ENCODE measurements around the gene CYP27B1. TPM values are rescaled to one million over a fixed set of nuclear protein-coding genes. Genes with fewer than 3 reads are reported as not detected.

The CYP27B1 gene
- total and polyA plus RNA-seq, 10 of the 15 experiments (the other 5 are each of a cell fraction or from before 2014, with no cell fraction given), result 0.10 to 2.7 (median 1.1) TPM

DNA sequence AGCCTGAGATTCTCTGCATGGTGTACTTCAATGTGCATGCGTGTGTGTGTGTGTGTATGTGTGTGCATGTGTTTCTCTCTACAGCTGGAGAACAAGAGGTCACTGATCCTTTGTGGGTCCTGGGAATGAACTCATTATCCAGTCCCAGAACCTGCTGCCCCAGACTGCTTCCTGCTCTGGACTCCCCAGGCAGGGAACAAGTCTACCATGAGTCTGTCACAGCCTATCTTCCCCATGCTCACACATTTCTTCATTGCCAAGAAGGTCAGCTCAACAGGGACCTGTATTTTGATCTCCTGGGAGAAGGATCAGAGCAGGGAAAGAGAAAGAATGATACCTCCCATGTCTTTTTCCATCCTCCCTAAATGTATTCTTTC, 25.5 kb downstream of the CYP27B1 start:
- Histone ChIP-seq H3K4me1 (ENCODE audit: control insufficient read depth, insufficient read depth, low read length) (peaks cover 23% of the 10 kb centered on the region), H3K27me3 (replicated peaks in 1 of 2; ENCODE audit: control insufficient read depth in 2 of 2, insufficient read depth in 2 of 2, low read length in 1 of 2) (no peaks in the 10 kb centered on the region), H3K27ac (ENCODE audit: control insufficient read depth, insufficient read depth) (peak overlapping the region; percentile 57), H3K79me2 (ENCODE audit: control insufficient read depth, insufficient read depth, low read length) (peaks cover 25% of the 10 kb centered on the region), H3K4me3 (peak overlapping the region; percentile 92), H3K9ac (ENCODE audit: control insufficient read depth, insufficient read depth, low read length) (peak overlapping the region; percentile 55), H2AFZ (ENCODE audit: control insufficient read depth, low read depth, low read length) (peak overlapping the region; percentile 38; the same call in 1 of the 2 replicates), H4K20me1 (ENCODE audit: control insufficient read depth, insufficient read depth) (no peaks in the 10 kb centered on the region), H3K4me2 (ENCODE audit: control insufficient read depth, insufficient read depth) (peak overlapping the region; percentile 64), H3K9me3 (replicated peaks; ENCODE audit: control insufficient read depth, insufficient read depth, low read length) (no peaks in the 10 kb centered on the region), H3K36me3 (ENCODE audit: control insufficient read depth in 2 of 2, insufficient read depth in 2 of 2, low read length in 1 of 2) (no peaks in the 10 kb centered on the region; a peak in 1 of 4 replicates)
- TF ChIP-seq ATF7 (IDR thresholded peaks at IDR 0.05; ENCODE audit: low read depth), result peak; percentile 8
- TF ChIP-seq, protein P1, sequence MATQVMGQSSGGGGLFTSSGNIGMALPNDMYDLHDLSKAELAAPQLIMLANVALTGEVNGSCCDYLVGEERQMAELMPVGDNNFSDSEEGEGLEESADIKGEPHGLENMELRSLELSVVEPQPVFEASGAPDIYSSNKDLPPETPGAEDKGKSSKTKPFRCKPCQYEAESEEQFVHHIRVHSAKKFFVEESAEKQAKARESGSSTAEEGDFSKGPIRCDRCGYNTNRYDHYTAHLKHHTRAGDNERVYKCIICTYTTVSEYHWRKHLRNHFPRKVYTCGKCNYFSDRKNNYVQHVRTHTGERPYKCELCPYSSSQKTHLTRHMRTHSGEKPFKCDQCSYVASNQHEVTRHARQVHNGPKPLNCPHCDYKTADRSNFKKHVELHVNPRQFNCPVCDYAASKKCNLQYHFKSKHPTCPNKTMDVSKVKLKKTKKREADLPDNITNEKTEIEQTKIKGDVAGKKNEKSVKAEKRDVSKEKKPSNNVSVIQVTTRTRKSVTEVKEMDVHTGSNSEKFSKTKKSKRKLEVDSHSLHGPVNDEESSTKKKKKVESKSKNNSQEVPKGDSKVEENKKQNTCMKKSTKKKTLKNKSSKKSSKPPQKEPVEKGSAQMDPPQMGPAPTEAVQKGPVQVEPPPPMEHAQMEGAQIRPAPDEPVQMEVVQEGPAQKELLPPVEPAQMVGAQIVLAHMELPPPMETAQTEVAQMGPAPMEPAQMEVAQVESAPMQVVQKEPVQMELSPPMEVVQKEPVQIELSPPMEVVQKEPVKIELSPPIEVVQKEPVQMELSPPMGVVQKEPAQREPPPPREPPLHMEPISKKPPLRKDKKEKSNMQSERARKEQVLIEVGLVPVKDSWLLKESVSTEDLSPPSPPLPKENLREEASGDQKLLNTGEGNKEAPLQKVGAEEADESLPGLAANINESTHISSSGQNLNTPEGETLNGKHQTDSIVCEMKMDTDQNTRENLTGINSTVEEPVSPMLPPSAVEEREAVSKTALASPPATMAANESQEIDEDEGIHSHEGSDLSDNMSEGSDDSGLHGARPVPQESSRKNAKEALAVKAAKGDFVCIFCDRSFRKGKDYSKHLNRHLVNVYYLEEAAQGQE (IDR thresholded peaks at IDR 0.05; ENCODE audit: low read depth, low read length), result no peak
- TF ChIP-seq SP1 (IDR thresholded peaks at IDR 0.05; ENCODE audit: low read depth, low read length), result no peak
- no TSS peak for BruUV-seq (replicated peaks)
- 0% methylated on average over 1 of the region's 1 CpG for WGBS (ENCODE audit: insufficient coverage, insufficient replicate concordance, low lambda C conversion rate, missing lambda C conversion rate)
- ChIA-PET POLR2A (interaction anchor here (0.5 to 2.2 kb wide), 5 partner anchors 9 to 31 kb away, joined by 3 to 18 read pairs (median 3); partner anchors contain the start of genes CDK4, EEF1AKMT3 and METTL1), CTCF (interaction anchor here (0.8 to 3.8 kb wide), 20 partner anchors 9 to 282 kb away, joined by 3 to 22 read pairs (median 4); partner anchors contain the start of genes GLI1 and OS9), RAD21 (ENCODE audit: unreplicated experiment) (interaction anchor here (0.6 to 2.4 kb wide), 9 partner anchors 9 to 283 kb away, joined by 3 to 13 read pairs (median 5); partner anchors contain the start of genes CDK4 and OS9), SMC1A (ENCODE audit: uncharacterized antibody, unreplicated experiment) (interaction anchor here (0.5 to 2.1 kb wide), 14 partner anchors 9 to 283 kb away, joined by 3 to 16 read pairs (median 4); partner anchors contain the start of gene OS9)
- in situ Hi-C loops (cut with MboI), result no loop called here
- DNase-seq (ENCODE audit: low read depth, low spot score) (no peak), ATAC-seq (no peak; the same call in 2 of the 3 replicates), FAIRE-seq (no peak)
- intact Hi-C loops (cut with micrococcal nuclease; ENCODE audit: unreplicated experiment), result loop anchor here (2.0 kb wide), 1 partner anchor 47 kb away; the partner anchor contains the start of gene OS9

All from GM12878 (cell line).